Urothelium cell line (cell line): Measurements from ENCODE around the gene DDX10.
"Not testable (repeated sequence)": the region's sequence is repeated elsewhere in the genome, so short reads cannot be mapped to it uniquely, and the experiment has no call there.

Experiments
- DNase-seq: peaks from one replicate; pipeline ENCODE4 v3.0.0; 2011; ENCODE audit warnings: low spot score, mixed read lengths
- FAIRE-seq: peaks from 2 replicates; lab custom pipeline; 2011; peaks lifted over from hg19 to GRCh38; lab: Jason Lieb, UNC

The DDX10 gene

GRCh38 chr11:108654100-108654499 lies 10.8 kb upstream of the DDX10 start:
- not testable (repeated sequence) for DNase-seq, FAIRE-seq

- FAIRE-seq (no peak), DNase-seq (peak; percentile 59)
Observed at GRCh38 chr11:108654994-108655631, 9.8 kb upstream of the DDX10 start.

GRCh38 chr11:108662700-108663099 lies 2.2 kb upstream of the DDX10 start:
- FAIRE-seq = no peak

GRCh38 chr11:108663154-108663877 lies 1.6 kb upstream of the DDX10 start:
- DNase-seq = no peak

More at GRCh38 chr11:108662700-108663099, 2.2 kb upstream of the DDX10 start:
- DNase-seq = no peak

GRCh38 chr11:108666373-108666772 lies 1.5 kb downstream of the DDX10 start:
- DNase-seq (no peak), FAIRE-seq (no peak)

More at GRCh38 chr11:108663154-108663877, 1.6 kb upstream of the DDX10 start:
- FAIRE-seq = no peak

- no peak for DNase-seq
- no peak for FAIRE-seq
Observed at GRCh38 chr11:108669286-108669685, 4.4 kb downstream of the DDX10 start.

GRCh38 chr11:108669711-108670110 lies 4.8 kb downstream of the DDX10 start:
- DNase-seq (peak; percentile 49), FAIRE-seq (no peak)

GRCh38 chr11:108670451-108670850 lies 5.6 kb downstream of the DDX10 start:
- no peak for FAIRE-seq

GRCh38 chr11:108672113-108672512 lies 7.2 kb downstream of the DDX10 start:
- FAIRE-seq (no peak), DNase-seq (no peak)

More at GRCh38 chr11:108670451-108670850, 5.6 kb downstream of the DDX10 start:
- DNase-seq = no peak

GRCh38 chr11:108672786-108673185 lies 7.9 kb downstream of the DDX10 start:
- no peak for FAIRE-seq
- DNase-seq = no peak

- no peak for FAIRE-seq
Observed at GRCh38 chr11:108679045-108679444, 14.2 kb downstream of the DDX10 start.

GRCh38 chr11:108680271-108680670 lies 15.4 kb downstream of the DDX10 start:
- FAIRE-seq (no peak), DNase-seq (no peak)

More at GRCh38 chr11:108679045-108679444, 14.2 kb downstream of the DDX10 start:
- DNase-seq = no peak

- FAIRE-seq (no peak), DNase-seq (no peak)
Observed at GRCh38 chr11:108685419-108686130, 20.7 kb downstream of the DDX10 start.

GRCh38 chr11:108693852-108694251 lies 29.0 kb downstream of the DDX10 start:
- FAIRE-seq = no peak
- DNase-seq = peak; percentile 16

GRCh38 chr11:108694846-108695245 lies 30.0 kb downstream of the DDX10 start:
- DNase-seq = no peak
- FAIRE-seq = no peak

- no peak for FAIRE-seq
- DNase-seq = peak; percentile 40
Observed at GRCh38 chr11:108697872-108698473, 33.1 kb downstream of the DDX10 start.

GRCh38 chr11:108698844-108699642 lies 34.2 kb downstream of the DDX10 start:
- no peak for DNase-seq
- no peak for FAIRE-seq

- DNase-seq = no peak
- no peak for FAIRE-seq
Observed at GRCh38 chr11:108703916-108704315, 39.0 kb downstream of the DDX10 start.

GRCh38 chr11:108705061-108705460 lies 40.2 kb downstream of the DDX10 start:
- DNase-seq = no peak
- no peak for FAIRE-seq

- DNase-seq (no peak), FAIRE-seq (no peak)
Observed at GRCh38 chr11:108708173-108708572, 43.3 kb downstream of the DDX10 start.
